ENCODE measurements around the gene ASGR2.
"Not testable (repeated sequence)": the region's sequence is repeated elsewhere in the genome, so short reads cannot be mapped to it uniquely, and the experiment has no call there.

Gene ASGR2

GRCh38 chr17:7124923-7125322 is 10.3 kb upstream of the ASGR2 start:
- DNase-seq (ENCODE audit: low read depth): no peak

- DNase-seq (ENCODE audit: low read depth): no peak
These were observed 9.2 kb upstream of the ASGR2 start for GRCh38 chr17:7123844-7124243.

GRCh38 chr17:7122381-7122780 is 7.8 kb upstream of the ASGR2 start:
- no peak for DNase-seq (ENCODE audit: low read depth)

GRCh38 chr17:7120635-7121034 is 6.0 kb upstream of the ASGR2 start:
- DNase-seq (ENCODE audit: low read depth): not testable (repeated sequence)

GRCh38 chr17:7120123-7120522 is 5.5 kb upstream of the ASGR2 start:
- DNase-seq (ENCODE audit: low read depth): no peak

- DNase-seq (ENCODE audit: low read depth): no peak
These were observed 4.7 kb upstream of the ASGR2 start for GRCh38 chr17:7119314-7119713.

GRCh38 chr17:7114875-7115614 is 423 bp upstream of the ASGR2 start:
- no peak for DNase-seq (ENCODE audit: low read depth)

- no peak for DNase-seq (ENCODE audit: low read depth)
These were observed 1.1 kb downstream of the ASGR2 start for GRCh38 chr17:7113273-7114071.

- DNase-seq (ENCODE audit: low read depth): no peak
These were observed 2.0 kb downstream of the ASGR2 start for GRCh38 chr17:7112510-7113108.

- no peak for DNase-seq (ENCODE audit: low read depth)
These were observed 2.7 kb downstream of the ASGR2 start for GRCh38 chr17:7111784-7112509.

- DNase-seq (ENCODE audit: low read depth): no peak
These were observed 3.9 kb downstream of the ASGR2 start for GRCh38 chr17:7110617-7111306.

- no peak for DNase-seq (ENCODE audit: low read depth)
These were observed 4.9 kb downstream of the ASGR2 start for GRCh38 chr17:7109461-7110322.

- DNase-seq (ENCODE audit: low read depth): no peak
These were observed 5.6 kb downstream of the ASGR2 start for GRCh38 chr17:7108981-7109380.

GRCh38 chr17:7108560-7108925 is 6.1 kb downstream of the ASGR2 start:
- DNase-seq (ENCODE audit: low read depth): no peak

GRCh38 chr17:7107795-7108559 is 6.6 kb downstream of the ASGR2 start:
- DNase-seq (ENCODE audit: low read depth): no peak

- DNase-seq (ENCODE audit: low read depth): no peak
These were observed 7.4 kb downstream of the ASGR2 start for GRCh38 chr17:7107012-7107754.

- DNase-seq (ENCODE audit: low read depth): no peak
These were observed 12.2 kb downstream of the ASGR2 start for GRCh38 chr17:7102421-7102820.

- no peak for DNase-seq (ENCODE audit: low read depth)
These were observed 13.1 kb downstream of the ASGR2 start for GRCh38 chr17:7101531-7101930.

- not testable (repeated sequence) for DNase-seq (ENCODE audit: low read depth)
These were observed 13.8 kb downstream of the ASGR2 start for GRCh38 chr17:7100641-7101379.
